AG09319 (cell line): ENCODE data around the gene ZNF680.
"Not testable (repeated sequence)": the region's sequence is repeated elsewhere in the genome, so short reads cannot be mapped to it uniquely, and the experiment has no call there.

Experiments
- DNase-seq: peaks from one replicate; pipeline ENCODE4 v3.0.0-alpha.2; 2010; ENCODE audit warnings: low read depth; ENCODE audit errors: extremely low read depth
- CTCF ChIP-seq: IDR thresholded peaks from 2 replicates; pipeline ENCODE4 v1.5.1; 2011; ENCODE audit warnings: low read depth, mild to moderate bottlenecking, inconsistent platforms, low read length, moderate library complexity

ZNF680 gene

GRCh38 chr7:64569372-64570283 is 6.8 kb upstream of the ZNF680 start:
- DNase-seq, result not testable (repeated sequence)
- TF ChIP-seq CTCF, result peak; percentile 22

- no peak for TF ChIP-seq CTCF
- no peak for DNase-seq
Measured at GRCh38 chr7:64562256-64562625, 630 bp downstream of the ZNF680 start.

- TF ChIP-seq CTCF, result no peak
- DNase-seq, result no peak
Measured at GRCh38 chr7:64559206-64559605, 3.7 kb downstream of the ZNF680 start.

GRCh38 chr7:64558781-64559180 is 4.1 kb downstream of the ZNF680 start:
- no peak for DNase-seq

GRCh38 chr7:64558323-64558705 is 4.6 kb downstream of the ZNF680 start:
- no peak for DNase-seq
- no peak for TF ChIP-seq CTCF

More at GRCh38 chr7:64558781-64559180, 4.1 kb downstream of the ZNF680 start:
- no peak for TF ChIP-seq CTCF

- no peak for DNase-seq
- no peak for TF ChIP-seq CTCF
Measured at GRCh38 chr7:64557601-64558322, 5.1 kb downstream of the ZNF680 start.

- DNase-seq, result no peak
- no peak for TF ChIP-seq CTCF
Measured at GRCh38 chr7:64555046-64555445, 7.8 kb downstream of the ZNF680 start.

GRCh38 chr7:64554188-64554587 is 8.7 kb downstream of the ZNF680 start:
- DNase-seq, result not testable (repeated sequence)
